K562 (cell line): Measurements from ENCODE around the gene ZNF366. TPM values are rescaled to one million over a fixed set of nuclear protein-coding genes. Genes with fewer than 3 reads are reported as not detected.

Experiments used
- BRD4 ChIP-seq: fragments of 200-600 bp; sonication (generic); IDR thresholded peaks from 2 replicates; pipeline ENCODE4 v1.6.1; 2017; ENCODE audit warnings: inconsistent platforms
- CBX3 ChIP-seq, 2 experiments: IDR thresholded peaks; 1 replicate in 1 of 2; 2 replicates in 1 of 2; pipeline ENCODE4 v1.6.1; 2012; ENCODE audit warnings: inconsistent platforms in 2 of 2, low read length in 2 of 2, borderline replicate concordance in 1 of 2, control low read depth in 1 of 2
- DMBX1 ChIP-seq: fragments of 250-450 bp; sonication (Bioruptor Pico); IDR thresholded peaks from 2 replicates; pipeline ENCODE4 v1.8.0; 2022; ENCODE audit warnings: inconsistent platforms, mild to moderate bottlenecking, moderate library complexity, borderline replicate concordance
- ESRRA ChIP-seq: fragments of 450-650 bp; IDR thresholded peaks from 2 replicates; pipeline ENCODE4 v1.6.1; 2014; ENCODE audit warnings: low read depth, mild to moderate bottlenecking, moderate library complexity, borderline replicate concordance
- HNRNPUL1 ChIP-seq: fragments of 200-400 bp; formaldehyde crosslinking; IDR thresholded peaks from 2 replicates; pipeline ENCODE4 v1.6.1; 2017; ENCODE audit warnings: low read length
- MCM7 ChIP-seq, 2 experiments: fragments of 450-650 bp; IDR thresholded peaks; 2 replicates each; pipeline ENCODE4 v1.6.1; 2016 to 2018
- PTTG1 ChIP-seq: fragments of 450-650 bp; IDR thresholded peaks from 2 replicates; pipeline ENCODE4 v1.6.1; 2016; ENCODE audit warnings: low read depth, mild to moderate bottlenecking, missing genetic modification characterization, missing compliant biosample characterization
- RAD21 ChIP-seq, 2 experiments: fragments of 250-450 bp in 1 of 2; fragments of 450-650 bp in 1 of 2; sonication (Bioruptor Pico) in 1 of 2; formaldehyde crosslinking in 1 of 2; IDR thresholded peaks in 1 of 2; conservative IDR thresholded peaks in 1 of 2; 2 replicates each; pipeline versions ENCODE4 v1.4.0 to v1.8.0; 2020 to 2022; ENCODE audit warnings: mild to moderate bottlenecking in 2 of 2, moderate library complexity in 1 of 2
- SMARCE1 ChIP-seq: fragments of 450-650 bp; IDR thresholded peaks from 2 replicates; pipeline ENCODE4 v1.7.1; 2016; ENCODE audit warnings: mild to moderate bottlenecking
- ZNF316 ChIP-seq: fragments of 450-650 bp; IDR thresholded peaks from 2 replicates; pipeline ENCODE4 v1.6.1; 2016
- ZNF384 ChIP-seq: IDR thresholded peaks from 2 replicates; pipeline ENCODE4 v1.6.1; 2012; ENCODE audit warnings: low read depth, low read length, improper control_type of control experiment
- polyA plus RNA-seq, 8 experiments: library from polyadenylated mRNA; depleted of rRNA in 4 of 8; stranded (reverse) in 5 of 8; unstranded in 3 of 8; fragments of >200 nt; fragmentation: Nextera tagmentation in 2 of 8; fragmentation: Illumina TruSeq in 1 of 8; extraction: Ambion mirVana in 2 of 8; extraction: Trizol in 1 of 8; gene quantifications; 2 replicates each; pipeline versions ENCODE4 v1.2.1 to v1.2.3, GENCODE V29; 2011 to 2014; ENCODE audit warnings: inconsistent platforms in 1 of 8, missing spikeins in 1 of 8
- total RNA-seq, 7 experiments: library from RNA; depleted of rRNA in 6 of 7; stranded (reverse); fragments of >200 nt in 6 of 7; fragmentation: Illumina TruSeq in 2 of 7; extraction: Trizol in 2 of 7; gene quantifications; 2 replicates each; pipeline versions ENCODE4 v1.2.1 to v1.2.3, GENCODE V29; 2011 to 2021; ENCODE audit warnings: low replicate concordance in 1 of 7
- TF ChIP-seq, protein P1 (sequence below): fragments of 450-650 bp; IDR thresholded peaks from 2 replicates; pipeline ENCODE4 v1.6.1; 2016; ENCODE audit warnings: mild to moderate bottlenecking, moderate library complexity
- TF ChIP-seq, protein P2 (sequence below), 2 experiments: fragments of 250-450 bp in 1 of 2; fragments of 450-650 bp in 1 of 2; sonication (Bioruptor Pico) in 1 of 2; IDR thresholded peaks; 2 replicates each; pipeline versions ENCODE4 v1.6.1 to v1.8.0; 2016 to 2021; ENCODE audit warnings: mild to moderate bottlenecking in 2 of 2, moderate library complexity in 2 of 2, missing compliant biosample characterization in 1 of 2, missing genetic modification characterization in 1 of 2
- TF ChIP-seq, protein P3 (sequence below): fragments of 250-450 bp; sonication (Bioruptor Pico); IDR thresholded peaks from 2 replicates; pipeline ENCODE4 v1.8.0; 2021; ENCODE audit warnings: mild to moderate bottlenecking, moderate library complexity

ZNF366 gene
- total and polyA plus RNA-seq, 9 of the 15 experiments (the other 6 are each of a cell fraction or from before 2014, with no cell fraction given): not detected

DNA sequence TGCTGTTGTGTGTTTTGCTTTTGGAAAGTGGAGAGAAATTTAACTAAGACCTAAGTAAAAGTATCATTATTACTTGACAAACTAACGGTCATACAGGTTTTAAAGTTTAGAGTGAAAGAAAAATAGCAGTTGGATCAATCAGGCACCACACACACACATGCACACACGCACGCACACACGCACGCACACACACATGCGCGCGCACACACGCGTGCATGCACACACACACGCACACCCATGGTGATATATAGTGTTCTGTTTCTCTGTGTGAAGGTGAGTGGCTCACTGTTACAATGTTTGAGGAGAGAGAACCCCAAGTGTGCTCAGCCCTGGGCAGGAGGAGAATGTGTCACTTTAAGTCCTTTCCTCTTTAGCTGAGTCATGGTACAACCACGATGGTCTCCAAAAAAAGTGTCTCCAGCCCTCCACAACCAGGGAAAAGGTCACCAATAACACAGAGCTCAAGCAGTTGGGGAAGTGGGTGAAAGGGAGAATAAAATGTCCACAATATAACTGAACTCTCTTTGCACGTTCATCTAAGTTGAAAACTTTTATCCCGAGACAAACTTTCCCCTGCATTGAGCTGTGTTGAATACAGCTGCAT, 3.2 kb downstream of the ZNF366 start (continued):
- TF ChIP-seq RAD21 (CRISPR knock-in tag; conservative IDR thresholded peaks at IDR 0.05 in 1 of 2, IDR thresholded peaks at IDR 0.05 in 1 of 2): peak in 1 of 2 experiments; percentile 14; a peak in 1 of 4 replicates
- TF ChIP-seq HNRNPUL1: no peak
- TF ChIP-seq PTTG1 (tag): 0 out of 2 replicates have a peak, but pooled peaks have one; percentile 1
- peak; percentile 93 for TF ChIP-seq ZNF316
- TF ChIP-seq, protein P1, sequence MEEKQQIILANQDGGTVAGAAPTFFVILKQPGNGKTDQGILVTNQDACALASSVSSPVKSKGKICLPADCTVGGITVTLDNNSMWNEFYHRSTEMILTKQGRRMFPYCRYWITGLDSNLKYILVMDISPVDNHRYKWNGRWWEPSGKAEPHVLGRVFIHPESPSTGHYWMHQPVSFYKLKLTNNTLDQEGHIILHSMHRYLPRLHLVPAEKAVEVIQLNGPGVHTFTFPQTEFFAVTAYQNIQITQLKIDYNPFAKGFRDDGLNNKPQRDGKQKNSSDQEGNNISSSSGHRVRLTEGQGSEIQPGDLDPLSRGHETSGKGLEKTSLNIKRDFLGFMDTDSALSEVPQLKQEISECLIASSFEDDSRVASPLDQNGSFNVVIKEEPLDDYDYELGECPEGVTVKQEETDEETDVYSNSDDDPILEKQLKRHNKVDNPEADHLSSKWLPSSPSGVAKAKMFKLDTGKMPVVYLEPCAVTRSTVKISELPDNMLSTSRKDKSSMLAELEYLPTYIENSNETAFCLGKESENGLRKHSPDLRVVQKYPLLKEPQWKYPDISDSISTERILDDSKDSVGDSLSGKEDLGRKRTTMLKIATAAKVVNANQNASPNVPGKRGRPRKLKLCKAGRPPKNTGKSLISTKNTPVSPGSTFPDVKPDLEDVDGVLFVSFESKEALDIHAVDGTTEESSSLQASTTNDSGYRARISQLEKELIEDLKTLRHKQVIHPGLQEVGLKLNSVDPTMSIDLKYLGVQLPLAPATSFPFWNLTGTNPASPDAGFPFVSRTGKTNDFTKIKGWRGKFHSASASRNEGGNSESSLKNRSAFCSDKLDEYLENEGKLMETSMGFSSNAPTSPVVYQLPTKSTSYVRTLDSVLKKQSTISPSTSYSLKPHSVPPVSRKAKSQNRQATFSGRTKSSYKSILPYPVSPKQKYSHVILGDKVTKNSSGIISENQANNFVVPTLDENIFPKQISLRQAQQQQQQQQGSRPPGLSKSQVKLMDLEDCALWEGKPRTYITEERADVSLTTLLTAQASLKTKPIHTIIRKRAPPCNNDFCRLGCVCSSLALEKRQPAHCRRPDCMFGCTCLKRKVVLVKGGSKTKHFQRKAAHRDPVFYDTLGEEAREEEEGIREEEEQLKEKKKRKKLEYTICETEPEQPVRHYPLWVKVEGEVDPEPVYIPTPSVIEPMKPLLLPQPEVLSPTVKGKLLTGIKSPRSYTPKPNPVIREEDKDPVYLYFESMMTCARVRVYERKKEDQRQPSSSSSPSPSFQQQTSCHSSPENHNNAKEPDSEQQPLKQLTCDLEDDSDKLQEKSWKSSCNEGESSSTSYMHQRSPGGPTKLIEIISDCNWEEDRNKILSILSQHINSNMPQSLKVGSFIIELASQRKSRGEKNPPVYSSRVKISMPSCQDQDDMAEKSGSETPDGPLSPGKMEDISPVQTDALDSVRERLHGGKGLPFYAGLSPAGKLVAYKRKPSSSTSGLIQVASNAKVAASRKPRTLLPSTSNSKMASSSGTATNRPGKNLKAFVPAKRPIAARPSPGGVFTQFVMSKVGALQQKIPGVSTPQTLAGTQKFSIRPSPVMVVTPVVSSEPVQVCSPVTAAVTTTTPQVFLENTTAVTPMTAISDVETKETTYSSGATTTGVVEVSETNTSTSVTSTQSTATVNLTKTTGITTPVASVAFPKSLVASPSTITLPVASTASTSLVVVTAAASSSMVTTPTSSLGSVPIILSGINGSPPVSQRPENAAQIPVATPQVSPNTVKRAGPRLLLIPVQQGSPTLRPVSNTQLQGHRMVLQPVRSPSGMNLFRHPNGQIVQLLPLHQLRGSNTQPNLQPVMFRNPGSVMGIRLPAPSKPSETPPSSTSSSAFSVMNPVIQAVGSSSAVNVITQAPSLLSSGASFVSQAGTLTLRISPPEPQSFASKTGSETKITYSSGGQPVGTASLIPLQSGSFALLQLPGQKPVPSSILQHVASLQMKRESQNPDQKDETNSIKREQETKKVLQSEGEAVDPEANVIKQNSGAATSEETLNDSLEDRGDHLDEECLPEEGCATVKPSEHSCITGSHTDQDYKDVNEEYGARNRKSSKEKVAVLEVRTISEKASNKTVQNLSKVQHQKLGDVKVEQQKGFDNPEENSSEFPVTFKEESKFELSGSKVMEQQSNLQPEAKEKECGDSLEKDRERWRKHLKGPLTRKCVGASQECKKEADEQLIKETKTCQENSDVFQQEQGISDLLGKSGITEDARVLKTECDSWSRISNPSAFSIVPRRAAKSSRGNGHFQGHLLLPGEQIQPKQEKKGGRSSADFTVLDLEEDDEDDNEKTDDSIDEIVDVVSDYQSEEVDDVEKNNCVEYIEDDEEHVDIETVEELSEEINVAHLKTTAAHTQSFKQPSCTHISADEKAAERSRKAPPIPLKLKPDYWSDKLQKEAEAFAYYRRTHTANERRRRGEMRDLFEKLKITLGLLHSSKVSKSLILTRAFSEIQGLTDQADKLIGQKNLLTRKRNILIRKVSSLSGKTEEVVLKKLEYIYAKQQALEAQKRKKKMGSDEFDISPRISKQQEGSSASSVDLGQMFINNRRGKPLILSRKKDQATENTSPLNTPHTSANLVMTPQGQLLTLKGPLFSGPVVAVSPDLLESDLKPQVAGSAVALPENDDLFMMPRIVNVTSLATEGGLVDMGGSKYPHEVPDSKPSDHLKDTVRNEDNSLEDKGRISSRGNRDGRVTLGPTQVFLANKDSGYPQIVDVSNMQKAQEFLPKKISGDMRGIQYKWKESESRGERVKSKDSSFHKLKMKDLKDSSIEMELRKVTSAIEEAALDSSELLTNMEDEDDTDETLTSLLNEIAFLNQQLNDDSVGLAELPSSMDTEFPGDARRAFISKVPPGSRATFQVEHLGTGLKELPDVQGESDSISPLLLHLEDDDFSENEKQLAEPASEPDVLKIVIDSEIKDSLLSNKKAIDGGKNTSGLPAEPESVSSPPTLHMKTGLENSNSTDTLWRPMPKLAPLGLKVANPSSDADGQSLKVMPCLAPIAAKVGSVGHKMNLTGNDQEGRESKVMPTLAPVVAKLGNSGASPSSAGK: peak; percentile 49; the same call in 1 of the 2 replicates
- TF ChIP-seq SMARCE1: peak; percentile 42; the same call in 1 of the 2 replicates
- TF ChIP-seq ESRRA: 0 out of 2 replicates have a peak, but pooled peaks have one; percentile 16
- TF ChIP-seq BRD4: no peak
- 0 out of 3 replicates have a peak, but pooled peaks of 1 of the 2 experiments have one; percentile 15 for TF ChIP-seq CBX3 (IDR thresholded peaks at IDR 0.05; ENCODE audit: borderline replicate concordance in 1 of 2, low read length in 2 of 2)
- 0 out of 2 replicates have a peak, but pooled peaks have one; percentile 11 for TF ChIP-seq DMBX1 (CRISPR knock-in tag)
- TF ChIP-seq MCM7 (IDR thresholded peaks at IDR 0.05): no peak
- TF ChIP-seq, protein P2, sequence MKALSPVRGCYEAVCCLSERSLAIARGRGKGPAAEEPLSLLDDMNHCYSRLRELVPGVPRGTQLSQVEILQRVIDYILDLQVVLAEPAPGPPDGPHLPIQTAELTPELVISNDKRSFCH (CRISPR knock-in tag; IDR thresholded peaks at IDR 0.05): no peak
- TF ChIP-seq, protein P2 (tag; IDR thresholded peaks at IDR 0.05): peak; percentile 84
- TF ChIP-seq, protein P3, sequence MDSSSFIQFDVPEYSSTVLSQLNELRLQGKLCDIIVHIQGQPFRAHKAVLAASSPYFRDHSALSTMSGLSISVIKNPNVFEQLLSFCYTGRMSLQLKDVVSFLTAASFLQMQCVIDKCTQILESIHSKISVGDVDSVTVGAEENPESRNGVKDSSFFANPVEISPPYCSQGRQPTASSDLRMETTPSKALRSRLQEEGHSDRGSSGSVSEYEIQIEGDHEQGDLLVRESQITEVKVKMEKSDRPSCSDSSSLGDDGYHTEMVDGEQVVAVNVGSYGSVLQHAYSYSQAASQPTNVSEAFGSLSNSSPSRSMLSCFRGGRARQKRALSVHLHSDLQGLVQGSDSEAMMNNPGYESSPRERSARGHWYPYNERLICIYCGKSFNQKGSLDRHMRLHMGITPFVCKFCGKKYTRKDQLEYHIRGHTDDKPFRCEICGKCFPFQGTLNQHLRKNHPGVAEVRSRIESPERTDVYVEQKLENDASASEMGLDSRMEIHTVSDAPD: no peak
- TF ChIP-seq ZNF384: 0 out of 2 replicates have a peak, but pooled peaks have one; percentile 8
